ENCODE results near the gene TLCD4.

Gene TLCD4

GRCh38 chr1:95116580-95117206 lies 462 bp upstream of the TLCD4 start:
- peak overlapping the region; percentile 91 for H3K9ac ChIP-seq (ENCODE audit: low read depth, low read length)
- H3K36me3 ChIP-seq (ENCODE audit: insufficient read depth, low read length): no peaks in the 10 kb centered on the region
- H3K9me3 ChIP-seq (ENCODE audit: control insufficient read depth, insufficient read depth, low read length): no peaks in the 10 kb centered on the region
- H3K4me1 ChIP-seq (ENCODE audit: insufficient read depth, low read length): no peaks in the 10 kb centered on the region

- H3K36me3 ChIP-seq (ENCODE audit: insufficient read depth, low read length): no peaks in the 10 kb centered on the region
- no peaks in the 10 kb centered on the region for H3K4me1 ChIP-seq (ENCODE audit: insufficient read depth, low read length)
- peak overlapping the region; percentile 91 for H3K9ac ChIP-seq (ENCODE audit: low read depth, low read length)
Measured at GRCh38 chr1:95118067-95118499, 928 bp downstream of the TLCD4 start.

GRCh38 chr1:95118710-95119109 lies 1.6 kb downstream of the TLCD4 start:
- Histone ChIP-seq H3K9ac (ENCODE audit: low read depth, low read length) (no peak overlapping the region), H3K36me3 (ENCODE audit: insufficient read depth, low read length) (no peaks in the 10 kb centered on the region), H3K9me3 (ENCODE audit: control insufficient read depth, insufficient read depth, low read length) (no peaks in the 10 kb centered on the region), H3K4me1 (ENCODE audit: insufficient read depth, low read length) (no peaks in the 10 kb centered on the region)

More at GRCh38 chr1:95118067-95118499, 928 bp downstream of the TLCD4 start:
- H3K9me3 ChIP-seq (ENCODE audit: control insufficient read depth, insufficient read depth, low read length): no peaks in the 10 kb centered on the region

- no peaks in the 10 kb centered on the region for H3K4me1 ChIP-seq (ENCODE audit: insufficient read depth, low read length)
Measured at GRCh38 chr1:95119273-95119672, 2.1 kb downstream of the TLCD4 start.

GRCh38 chr1:95122151-95122697 lies 5.1 kb downstream of the TLCD4 start:
- H3K36me3 ChIP-seq (ENCODE audit: insufficient read depth, low read length): no peaks in the 10 kb centered on the region
- no peak overlapping the region for H3K9ac ChIP-seq (ENCODE audit: low read depth, low read length)
- no peaks in the 10 kb centered on the region for H3K9me3 ChIP-seq (ENCODE audit: control insufficient read depth, insufficient read depth, low read length)
- no peaks in the 10 kb centered on the region for H3K4me1 ChIP-seq (ENCODE audit: insufficient read depth, low read length)

More at GRCh38 chr1:95119273-95119672, 2.1 kb downstream of the TLCD4 start:
- Histone ChIP-seq H3K9me3 (ENCODE audit: control insufficient read depth, insufficient read depth, low read length) (no peaks in the 10 kb centered on the region), H3K36me3 (ENCODE audit: insufficient read depth, low read length) (no peaks in the 10 kb centered on the region), H3K9ac (ENCODE audit: low read depth, low read length) (no peak overlapping the region)

GRCh38 chr1:95124342-95124741 lies 7.2 kb downstream of the TLCD4 start:
- no peaks in the 10 kb centered on the region for H3K9me3 ChIP-seq (ENCODE audit: control insufficient read depth, insufficient read depth, low read length)
- no peaks in the 10 kb centered on the region for H3K36me3 ChIP-seq (ENCODE audit: insufficient read depth, low read length)
- no peak overlapping the region for H3K9ac ChIP-seq (ENCODE audit: low read depth, low read length)
- no peaks in the 10 kb centered on the region for H3K4me1 ChIP-seq (ENCODE audit: insufficient read depth, low read length)

- H3K9ac ChIP-seq (ENCODE audit: low read depth, low read length): no peak overlapping the region
- no peaks in the 10 kb centered on the region for H3K4me1 ChIP-seq (ENCODE audit: insufficient read depth, low read length)
- no peaks in the 10 kb centered on the region for H3K9me3 ChIP-seq (ENCODE audit: control insufficient read depth, insufficient read depth, low read length)
- H3K36me3 ChIP-seq (ENCODE audit: insufficient read depth, low read length): no peaks in the 10 kb centered on the region
Measured at GRCh38 chr1:95126366-95126765, 9.2 kb downstream of the TLCD4 start.

GRCh38 chr1:95126846-95127245 lies 9.7 kb downstream of the TLCD4 start:
- Histone ChIP-seq H3K4me1 (ENCODE audit: insufficient read depth, low read length) (no peaks in the 10 kb centered on the region), H3K9ac (ENCODE audit: low read depth, low read length) (no peak overlapping the region), H3K9me3 (ENCODE audit: control insufficient read depth, insufficient read depth, low read length) (no peaks in the 10 kb centered on the region), H3K36me3 (ENCODE audit: insufficient read depth, low read length) (no peaks in the 10 kb centered on the region)

- Histone ChIP-seq H3K36me3 (ENCODE audit: insufficient read depth, low read length) (no peaks in the 10 kb centered on the region), H3K9ac (ENCODE audit: low read depth, low read length) (no peak overlapping the region), H3K4me1 (ENCODE audit: insufficient read depth, low read length) (no peaks in the 10 kb centered on the region), H3K9me3 (ENCODE audit: control insufficient read depth, insufficient read depth, low read length) (no peaks in the 10 kb centered on the region)
Measured at GRCh38 chr1:95127380-95127779, 10.2 kb downstream of the TLCD4 start.

GRCh38 chr1:95132762-95133161 lies 15.6 kb downstream of the TLCD4 start:
- H3K36me3 ChIP-seq (ENCODE audit: insufficient read depth, low read length): no peaks in the 10 kb centered on the region
- H3K9ac ChIP-seq (ENCODE audit: low read depth, low read length): no peak overlapping the region
- no peaks in the 10 kb centered on the region for H3K4me1 ChIP-seq (ENCODE audit: insufficient read depth, low read length)
- no peaks in the 10 kb centered on the region for H3K9me3 ChIP-seq (ENCODE audit: control insufficient read depth, insufficient read depth, low read length)

GRCh38 chr1:95133687-95134086 lies 16.5 kb downstream of the TLCD4 start:
- Histone ChIP-seq H3K9me3 (ENCODE audit: control insufficient read depth, insufficient read depth, low read length) (no peaks in the 10 kb centered on the region), H3K9ac (ENCODE audit: low read depth, low read length) (no peak overlapping the region), H3K36me3 (ENCODE audit: insufficient read depth, low read length) (no peaks in the 10 kb centered on the region), H3K4me1 (ENCODE audit: insufficient read depth, low read length) (no peaks in the 10 kb centered on the region)

GRCh38 chr1:95138223-95138622 lies 21.1 kb downstream of the TLCD4 start:
- no peaks in the 10 kb centered on the region for H3K9me3 ChIP-seq (ENCODE audit: control insufficient read depth, insufficient read depth, low read length)
- H3K4me1 ChIP-seq (ENCODE audit: insufficient read depth, low read length): no peaks in the 10 kb centered on the region
- no peaks in the 10 kb centered on the region for H3K36me3 ChIP-seq (ENCODE audit: insufficient read depth, low read length)
- no peak overlapping the region for H3K9ac ChIP-seq (ENCODE audit: low read depth, low read length)

GRCh38 chr1:95139039-95139438 lies 21.9 kb downstream of the TLCD4 start:
- Histone ChIP-seq H3K9me3 (ENCODE audit: control insufficient read depth, insufficient read depth, low read length) (no peaks in the 10 kb centered on the region), H3K9ac (ENCODE audit: low read depth, low read length) (no peak overlapping the region), H3K36me3 (ENCODE audit: insufficient read depth, low read length) (no peaks in the 10 kb centered on the region), H3K4me1 (ENCODE audit: insufficient read depth, low read length) (no peaks in the 10 kb centered on the region)

GRCh38 chr1:95140791-95141190 lies 23.6 kb downstream of the TLCD4 start:
- Histone ChIP-seq H3K9ac (ENCODE audit: low read depth, low read length) (no peak overlapping the region), H3K36me3 (ENCODE audit: insufficient read depth, low read length) (no peaks in the 10 kb centered on the region), H3K4me1 (ENCODE audit: insufficient read depth, low read length) (no peaks in the 10 kb centered on the region), H3K9me3 (ENCODE audit: control insufficient read depth, insufficient read depth, low read length) (no peaks in the 10 kb centered on the region)

GRCh38 chr1:95145493-95145892 lies 28.3 kb downstream of the TLCD4 start:
- H3K4me1 ChIP-seq (ENCODE audit: insufficient read depth, low read length): no peaks in the 10 kb centered on the region
- no peaks in the 10 kb centered on the region for H3K36me3 ChIP-seq (ENCODE audit: insufficient read depth, low read length)
- no peaks in the 10 kb centered on the region for H3K9me3 ChIP-seq (ENCODE audit: control insufficient read depth, insufficient read depth, low read length)
- no peak overlapping the region for H3K9ac ChIP-seq (ENCODE audit: low read depth, low read length)
